GM19468 (cell line): ENCODE results near the gene GPD1L.
"Not testable (repeated sequence)": the region's sequence is repeated elsewhere in the genome, so short reads cannot be mapped to it uniquely, and the experiment has no call there.

Source experiments
- ATAC-seq: cut with Tn5 transposase; IDR thresholded peaks from one replicate; pipeline ENCODE4 v1.9.1; 2021; ENCODE audit warnings: mild to moderate bottlenecking, moderate library complexity, moderate number of reproducible peaks; ENCODE audit not compliant: unreplicated experiment; ENCODE audit errors: extremely low read depth

Gene GPD1L

DNA sequence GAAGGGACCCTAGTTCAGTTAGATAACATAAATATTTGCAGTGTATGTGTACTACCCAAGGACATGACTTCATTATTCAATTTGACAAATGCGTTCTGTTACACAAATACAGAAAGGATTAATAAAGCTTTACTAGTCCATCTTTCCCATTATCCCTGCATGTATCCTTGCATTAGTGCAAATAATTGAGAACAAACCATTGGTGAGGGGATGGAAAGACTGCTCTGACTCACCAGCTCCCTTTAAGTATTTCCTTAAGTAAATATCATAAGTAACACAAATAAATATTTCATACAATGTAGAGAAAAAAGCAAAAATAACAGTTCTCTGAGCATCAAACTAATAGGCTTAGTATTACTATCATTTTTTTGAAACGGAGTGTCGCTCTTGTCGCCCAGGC lies 1.9 kb upstream of the GPD1L start:
- ATAC-seq = no peak

DNA sequence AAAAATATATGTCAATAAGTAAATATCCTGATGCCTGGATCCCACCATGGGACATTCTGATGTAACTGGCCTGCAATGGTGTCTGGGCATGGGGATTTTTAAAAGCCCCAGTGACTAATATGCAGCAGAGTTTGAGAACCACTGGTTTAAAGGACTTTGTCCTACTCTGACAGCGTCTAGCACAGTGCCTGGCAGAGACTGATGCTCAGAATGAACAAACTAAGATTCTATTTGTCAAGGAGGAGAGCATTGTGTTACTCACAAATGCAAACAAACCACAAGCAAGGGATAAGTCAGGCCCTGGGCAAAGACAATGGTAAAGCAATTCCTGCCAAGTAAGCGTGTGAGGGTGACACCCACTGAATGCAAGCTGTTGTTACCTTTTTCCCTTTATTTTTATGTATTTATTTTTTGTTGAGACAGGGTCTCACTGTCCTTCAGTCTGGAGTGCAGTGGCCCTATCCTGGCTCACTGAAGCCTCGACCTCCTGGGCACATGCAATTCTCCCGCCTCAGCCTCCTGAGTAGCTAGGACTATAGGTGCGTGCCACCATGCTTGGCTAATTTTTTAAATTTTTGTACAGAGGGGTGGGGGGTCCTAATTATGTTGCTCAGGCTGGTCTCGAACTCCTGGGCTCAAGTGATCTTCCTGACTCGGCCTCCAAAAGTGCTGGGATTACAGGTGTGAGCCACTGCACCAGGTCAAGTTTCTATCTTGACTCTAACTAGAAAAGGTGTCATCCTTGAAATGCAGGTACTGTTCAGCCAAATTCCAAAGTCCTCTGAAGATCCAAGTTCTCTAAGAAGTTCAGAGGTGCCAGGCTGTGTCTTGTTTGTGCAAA lies 909 bp upstream of the GPD1L start:
- no peak for ATAC-seq

DNA sequence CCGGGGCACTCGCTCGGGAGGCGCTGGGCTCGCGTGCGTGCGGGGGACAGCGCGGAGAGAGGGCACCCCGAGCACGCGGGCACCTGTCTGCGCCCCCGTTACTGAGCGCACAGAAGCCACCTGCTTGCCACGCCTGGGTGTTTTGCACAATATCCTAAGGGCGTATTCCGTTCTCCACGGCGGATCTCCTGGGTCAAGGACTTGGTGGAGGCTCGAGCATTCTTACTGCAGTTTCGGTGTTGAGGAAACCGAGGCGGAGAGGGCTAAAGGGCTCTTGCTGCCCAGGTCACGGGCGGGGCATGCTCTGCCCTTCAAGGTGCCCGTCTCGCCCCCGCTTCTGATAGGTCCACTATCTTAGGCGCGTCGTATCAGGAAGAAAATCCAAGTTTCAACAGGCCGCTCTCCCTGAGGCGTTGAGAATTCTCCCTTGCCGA lies 526 bp downstream of the GPD1L start:
- ATAC-seq = no peak

DNA sequence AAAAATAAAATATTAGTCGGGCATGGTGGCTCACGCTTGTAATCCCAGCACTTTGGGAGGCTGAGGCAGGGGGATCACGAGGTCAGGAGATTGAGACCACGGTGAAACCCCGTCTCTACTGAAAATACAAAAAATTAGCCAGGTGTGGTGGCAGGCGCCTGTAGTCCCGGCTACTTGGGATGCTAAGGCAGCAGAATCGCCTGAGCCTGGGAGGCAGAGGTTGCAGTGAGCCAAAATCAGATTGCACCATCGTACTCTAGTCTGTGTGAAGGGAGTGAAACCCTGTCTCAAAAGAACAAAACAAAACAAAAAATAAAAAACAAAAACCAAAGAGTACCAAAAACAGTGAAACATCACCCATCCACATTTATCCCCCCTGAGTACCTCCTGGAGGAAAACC lies 1.8 kb downstream of the GPD1L start:
- not testable (repeated sequence) for ATAC-seq

DNA sequence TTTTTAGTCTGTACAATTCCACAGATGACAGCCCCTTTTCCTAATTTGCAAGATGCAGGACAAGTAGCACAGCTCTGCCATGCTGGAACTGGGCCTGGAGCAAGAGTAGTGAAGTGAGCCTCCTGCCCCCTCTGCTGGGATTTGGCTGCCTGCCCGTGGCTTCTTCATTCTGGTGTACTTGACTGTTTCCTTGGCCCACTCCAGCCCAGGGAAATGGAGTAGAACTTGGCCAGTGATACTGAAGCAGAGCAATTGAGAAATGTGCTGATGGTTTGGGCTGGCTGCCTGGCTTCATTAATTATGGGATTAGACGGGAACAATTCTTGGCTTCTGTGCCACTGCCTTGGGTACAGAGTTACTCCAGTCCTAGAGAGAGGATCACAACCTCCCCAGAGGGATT lies 2.8 kb downstream of the GPD1L start:
- ATAC-seq = no peak

DNA sequence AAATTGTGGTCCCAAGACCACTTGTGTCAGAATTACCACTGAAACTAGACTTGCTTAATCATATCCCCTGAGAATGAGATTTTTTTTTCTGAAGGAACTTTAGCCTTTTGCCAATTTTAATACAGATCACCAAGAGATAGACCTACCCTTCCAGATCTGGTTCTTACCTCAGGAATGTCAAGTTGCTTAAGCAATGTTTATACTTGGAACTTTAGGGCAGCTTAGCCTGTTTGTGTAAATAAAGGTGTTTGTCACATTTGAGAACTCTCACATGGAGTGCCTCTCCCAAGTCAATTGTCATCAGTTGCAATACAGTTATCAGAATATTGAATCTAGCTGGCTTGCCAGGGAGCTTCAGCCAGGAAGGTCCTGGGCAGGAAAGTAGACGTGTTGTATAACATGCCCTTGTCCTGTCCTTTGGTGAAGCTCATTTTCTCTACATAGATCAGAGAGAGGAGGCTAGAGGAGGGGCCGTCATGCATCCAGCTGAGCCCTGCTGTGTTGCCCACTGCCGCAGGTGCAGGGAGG lies 3.9 kb downstream of the GPD1L start:
- no peak for ATAC-seq

DNA sequence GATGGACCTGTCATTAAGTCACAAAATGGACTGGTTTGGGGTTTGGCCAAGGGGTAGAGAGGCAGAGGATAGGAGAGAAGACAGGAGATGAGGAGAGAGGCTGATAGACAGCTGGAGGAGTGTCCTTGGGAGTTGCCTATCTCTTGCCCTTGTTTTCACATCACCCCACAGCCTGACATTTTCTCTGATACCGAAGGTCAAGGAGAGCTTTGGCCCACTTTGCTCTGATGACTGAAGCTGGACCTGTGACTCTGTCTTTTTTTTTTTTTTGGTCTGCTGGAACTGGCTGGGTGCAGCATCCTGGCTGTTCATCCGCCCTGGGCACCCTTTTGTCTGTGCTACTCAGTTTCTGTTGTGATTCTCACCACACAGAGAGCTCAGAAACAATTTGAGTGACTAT lies 5.1 kb downstream of the GPD1L start:
- ATAC-seq = no peak

DNA sequence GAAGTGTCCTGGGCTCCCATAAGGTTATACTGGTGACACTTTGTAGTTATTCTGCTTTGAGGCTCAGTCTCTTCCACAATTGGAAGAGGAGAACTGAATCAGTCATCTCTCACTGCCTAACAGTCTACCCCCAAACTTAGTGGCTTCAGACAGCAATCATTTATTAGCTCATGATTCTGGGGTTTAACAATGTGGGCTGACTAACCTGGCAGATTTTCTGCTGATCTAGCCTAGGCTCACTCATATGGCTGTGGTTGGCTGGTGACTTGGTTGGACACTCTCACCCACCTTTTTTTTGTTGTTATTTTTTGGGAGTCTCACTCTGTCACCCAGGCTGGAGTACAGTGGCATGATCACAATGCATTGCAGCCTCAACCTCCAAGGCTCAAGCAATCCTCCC lies 7.1 kb downstream of the GPD1L start:
- no peak for ATAC-seq

DNA sequence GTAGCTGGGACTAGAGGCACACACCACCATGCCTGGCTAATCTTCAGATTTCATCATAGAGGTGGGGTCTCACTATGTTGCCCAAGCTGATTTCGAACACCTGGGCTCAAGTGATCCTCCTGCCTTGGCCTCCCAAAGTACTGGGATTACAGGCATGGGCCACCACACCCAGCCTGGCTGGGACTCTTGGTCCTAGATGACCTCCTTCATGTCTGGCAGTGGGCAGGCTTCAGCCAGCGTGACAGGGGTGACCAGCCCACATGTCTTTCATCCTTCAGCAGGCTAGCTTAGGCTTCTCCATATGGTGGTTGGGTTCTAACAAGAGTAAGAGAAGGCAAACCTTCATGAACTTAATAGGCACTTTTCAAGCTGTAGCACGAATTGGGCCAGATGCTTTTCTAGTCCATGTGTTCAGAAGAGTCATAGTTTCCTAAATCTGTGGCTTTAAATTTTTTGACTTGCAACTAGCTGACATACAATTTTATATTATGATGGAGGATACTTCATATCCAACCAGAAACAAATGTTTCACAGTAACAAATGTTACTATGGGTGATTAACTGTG lies 7.6 kb downstream of the GPD1L start:
- no peak for ATAC-seq

DNA sequence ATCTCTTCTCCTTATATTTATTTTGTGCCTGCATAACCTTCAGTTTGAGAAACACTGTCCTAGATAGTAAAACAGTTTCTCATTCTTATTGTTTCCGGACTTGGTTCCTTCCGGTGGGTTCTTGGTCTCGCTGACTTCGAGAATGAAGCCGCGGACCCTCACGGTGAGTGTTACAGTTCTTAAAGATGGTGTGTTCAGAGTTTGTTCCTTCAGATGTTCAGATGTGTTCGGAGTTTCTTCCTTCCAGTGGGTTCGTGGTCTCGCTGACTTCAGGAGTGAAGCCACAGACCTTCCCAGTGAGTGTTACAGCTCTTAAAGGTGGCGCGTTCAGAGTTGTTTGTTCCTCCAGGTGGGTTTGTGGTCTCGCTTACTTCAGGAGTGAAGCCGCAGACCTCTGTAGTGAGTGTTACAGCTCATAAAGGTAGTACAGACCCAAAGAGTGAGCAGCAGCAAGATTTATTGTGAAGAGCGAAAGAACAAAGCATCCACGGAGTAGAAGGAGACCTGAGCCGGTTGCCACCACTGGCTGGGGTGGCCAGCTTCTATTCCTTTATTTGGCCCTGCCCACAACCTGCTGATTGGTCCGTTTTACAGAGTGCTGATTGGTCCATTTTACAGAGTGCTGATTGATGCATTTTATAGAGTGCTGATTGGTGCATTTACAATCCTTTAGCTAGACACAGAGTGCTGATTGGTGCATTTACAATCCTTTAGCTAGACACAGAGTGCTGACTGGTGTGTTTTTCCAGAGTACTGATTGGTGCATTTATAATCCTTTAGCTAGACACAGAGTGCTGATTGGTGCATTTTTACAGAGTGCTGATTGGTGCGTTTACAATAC lies 8.3 kb downstream of the GPD1L start:
- not testable (repeated sequence) for ATAC-seq

DNA sequence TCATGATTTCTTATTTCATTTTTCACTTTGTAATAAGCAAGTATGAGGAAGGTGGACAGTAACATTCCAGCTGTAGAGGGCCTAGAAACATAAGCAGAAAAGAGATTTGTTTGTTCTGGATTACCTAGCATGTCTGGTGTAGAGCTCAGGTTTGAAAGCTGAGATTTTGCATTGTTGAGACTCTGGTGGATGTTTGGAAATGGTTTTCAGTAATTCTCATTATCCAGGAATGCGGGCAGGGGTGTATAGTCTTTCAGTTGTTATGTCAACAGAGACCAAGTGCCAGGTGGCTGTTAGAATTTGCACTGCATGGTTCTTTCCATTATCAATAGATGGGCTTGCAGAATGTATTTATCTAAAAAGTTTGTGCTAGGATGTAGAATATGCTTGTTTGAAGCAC lies 10.9 kb downstream of the GPD1L start:
- no peak for ATAC-seq

DNA sequence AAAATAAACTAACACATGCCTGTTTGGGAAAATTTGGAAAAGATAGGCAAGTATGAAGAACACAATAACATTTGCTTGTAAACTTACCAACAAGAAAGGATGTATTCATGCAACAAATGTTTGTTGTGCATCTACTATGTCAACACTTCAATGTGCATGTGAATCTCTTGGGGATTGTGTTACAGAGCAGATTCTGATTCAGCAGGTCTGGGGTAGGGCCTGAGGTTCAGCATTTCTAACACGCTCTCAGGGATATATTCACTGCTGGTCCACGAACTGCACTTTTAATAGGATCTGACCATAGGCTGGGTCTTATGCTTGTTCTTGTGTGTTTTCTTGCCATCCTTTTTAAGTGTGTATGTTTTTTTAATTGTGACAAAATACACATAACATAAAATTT lies 11.8 kb downstream of the GPD1L start:
- no peak for ATAC-seq

DNA sequence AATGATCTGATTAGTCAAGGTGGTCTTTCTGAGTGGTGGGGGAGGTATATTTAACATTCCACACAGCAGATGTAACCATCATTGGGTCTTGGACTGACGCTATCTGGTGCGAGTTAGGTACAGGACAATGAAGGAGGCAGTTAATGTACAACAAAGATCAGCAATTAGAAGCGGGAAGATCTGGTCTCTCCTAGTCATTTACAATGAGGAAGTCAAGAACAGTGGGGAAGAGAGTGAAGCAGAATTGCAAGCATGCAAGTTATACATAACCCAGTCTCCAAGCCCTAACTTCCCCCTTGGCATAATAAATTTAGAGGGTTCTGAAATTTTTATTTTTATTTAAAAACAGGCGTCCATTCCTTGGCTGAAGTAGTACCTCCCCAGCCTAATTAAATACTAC lies 14.1 kb downstream of the GPD1L start:
- ATAC-seq = no peak

DNA sequence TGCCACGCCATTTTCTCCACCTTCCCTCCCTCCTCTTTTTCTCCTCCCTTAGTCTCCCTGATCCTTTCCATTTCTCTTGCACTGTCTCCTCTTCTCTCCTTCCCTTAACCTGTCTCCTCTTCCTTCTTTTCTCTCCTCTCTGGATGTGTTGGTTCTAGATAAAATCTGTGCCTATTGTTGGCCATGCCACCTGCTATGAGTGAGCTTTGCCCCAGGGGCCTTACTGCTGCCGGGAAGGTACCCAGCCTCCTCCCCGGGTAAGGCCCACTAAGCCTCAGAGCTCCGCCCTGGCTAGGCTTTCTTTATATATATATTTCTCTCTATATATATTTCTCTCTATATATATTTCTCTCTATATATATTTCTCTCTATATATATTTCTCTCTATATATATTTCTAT lies 14.7 kb downstream of the GPD1L start:
- no peak for ATAC-seq

DNA sequence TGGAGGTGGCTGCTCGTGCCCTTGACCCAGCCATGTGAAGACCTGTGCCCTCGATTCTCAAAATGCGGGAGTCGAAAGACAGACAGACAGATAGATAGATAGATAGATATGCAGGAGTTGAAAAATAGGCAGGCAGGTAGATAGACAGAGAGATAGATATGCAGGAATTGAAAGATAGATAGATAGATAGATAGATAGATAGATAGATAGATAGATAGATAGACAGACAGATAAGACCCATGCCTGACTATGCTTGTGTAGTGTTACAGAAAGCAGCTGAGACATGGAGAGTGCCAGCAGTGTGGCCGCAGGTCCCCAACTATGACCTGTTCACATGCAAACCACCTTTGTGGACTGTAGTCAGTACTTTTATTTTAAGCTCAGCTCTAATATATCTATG lies 17.2 kb downstream of the GPD1L start:
- ATAC-seq = no peak

DNA sequence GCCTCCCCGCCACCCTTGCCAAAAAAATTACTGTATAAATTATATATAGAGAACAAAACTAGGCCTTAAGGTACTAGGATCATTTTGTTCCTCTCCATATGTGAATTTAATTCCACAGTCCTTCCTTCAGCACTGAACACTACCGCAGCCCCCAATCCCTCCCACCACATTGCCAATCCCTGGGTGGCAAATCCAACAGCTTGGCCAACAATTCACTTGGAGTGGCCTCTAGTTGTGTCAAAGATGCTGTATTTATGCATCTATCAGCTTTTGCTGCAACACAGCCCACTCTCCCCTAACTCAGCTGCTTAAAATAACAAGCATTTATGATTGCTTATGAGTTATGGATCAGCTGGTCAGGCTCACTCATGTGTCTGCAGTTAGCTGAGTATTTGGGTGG lies 18.6 kb downstream of the GPD1L start:
- ATAC-seq = no peak

DNA sequence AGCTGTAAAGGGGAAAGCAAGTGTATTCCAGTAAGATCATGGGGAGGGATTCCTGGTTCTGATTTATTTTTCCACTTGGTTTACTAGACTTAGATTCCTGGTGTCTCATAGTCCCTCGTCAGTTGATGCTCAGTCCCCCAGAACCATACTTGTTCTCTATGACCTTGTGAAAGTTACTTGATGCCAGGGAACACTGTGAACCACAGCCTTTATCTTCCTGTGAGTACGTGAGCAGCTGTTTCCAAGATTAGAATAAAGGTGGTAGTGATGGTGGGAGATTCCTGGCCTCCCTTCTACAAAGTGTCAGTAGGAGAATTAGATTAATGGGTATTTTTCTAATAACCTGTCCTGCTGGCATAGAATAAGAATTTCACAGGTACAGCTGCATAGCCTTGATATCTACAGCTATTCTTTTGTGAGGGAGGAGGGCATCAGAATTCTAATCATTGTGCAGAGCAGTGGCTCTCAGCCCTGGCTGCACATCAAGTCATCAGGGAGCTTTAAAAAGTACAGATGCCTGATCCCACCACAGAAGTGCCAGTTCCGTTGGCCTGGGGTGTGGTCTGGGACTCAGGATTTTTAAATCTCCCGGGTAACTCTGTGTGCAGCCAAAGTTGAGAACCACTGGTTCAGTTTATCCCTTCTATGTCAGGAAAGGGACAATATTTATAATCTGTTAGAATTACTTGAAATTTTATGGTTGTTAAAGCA lies 20.0 kb downstream of the GPD1L start:
- no peak for ATAC-seq

DNA sequence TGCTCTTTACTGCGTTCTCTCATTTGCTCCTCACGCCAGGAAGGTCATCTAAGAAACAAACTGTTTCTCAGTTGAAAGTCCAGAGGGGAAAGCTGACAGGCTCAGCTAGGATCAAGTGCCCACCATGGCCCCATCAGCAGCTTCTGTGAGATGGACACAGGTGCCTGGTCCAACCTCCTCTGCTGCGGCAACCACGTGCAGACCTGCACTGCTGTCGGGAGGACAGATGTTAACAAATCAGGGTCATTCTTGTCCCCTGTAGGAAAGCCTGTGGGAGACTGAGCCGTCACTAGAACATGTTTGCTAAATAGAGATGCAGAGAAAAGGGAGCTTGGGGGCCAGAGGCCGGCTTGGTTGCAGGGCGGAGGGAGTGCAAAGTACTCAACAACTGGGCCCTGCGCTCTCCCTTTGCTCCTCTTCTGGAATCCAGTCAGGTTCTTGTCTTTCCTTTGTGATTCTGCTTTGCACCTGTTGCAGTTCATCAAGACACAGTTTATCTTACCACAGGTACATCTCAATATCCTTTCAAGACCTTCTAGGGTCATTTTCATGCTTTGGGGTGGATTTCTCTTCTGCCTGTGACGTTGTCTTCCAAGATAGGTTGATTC lies 20.9 kb downstream of the GPD1L start:
- ATAC-seq = no peak

DNA sequence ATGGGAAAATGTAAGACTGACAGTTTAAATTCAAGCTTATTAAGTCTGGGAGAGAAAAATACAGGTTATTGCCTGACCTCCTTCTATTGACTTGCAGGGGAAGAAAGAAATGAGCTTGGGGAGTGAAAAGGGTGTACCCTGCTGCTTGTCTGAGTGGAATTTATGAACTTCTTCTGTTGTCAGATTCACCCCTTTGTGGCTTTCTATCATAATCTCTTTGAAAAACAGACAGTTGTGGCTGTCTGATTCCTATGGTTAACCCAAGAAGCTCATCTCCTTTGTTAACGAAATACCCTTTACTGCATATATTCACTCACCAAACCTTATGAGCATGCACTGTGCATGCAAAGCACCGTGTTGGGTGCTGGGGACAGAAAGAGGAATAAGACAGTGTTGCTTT lies 22.5 kb downstream of the GPD1L start:
- no peak for ATAC-seq

DNA sequence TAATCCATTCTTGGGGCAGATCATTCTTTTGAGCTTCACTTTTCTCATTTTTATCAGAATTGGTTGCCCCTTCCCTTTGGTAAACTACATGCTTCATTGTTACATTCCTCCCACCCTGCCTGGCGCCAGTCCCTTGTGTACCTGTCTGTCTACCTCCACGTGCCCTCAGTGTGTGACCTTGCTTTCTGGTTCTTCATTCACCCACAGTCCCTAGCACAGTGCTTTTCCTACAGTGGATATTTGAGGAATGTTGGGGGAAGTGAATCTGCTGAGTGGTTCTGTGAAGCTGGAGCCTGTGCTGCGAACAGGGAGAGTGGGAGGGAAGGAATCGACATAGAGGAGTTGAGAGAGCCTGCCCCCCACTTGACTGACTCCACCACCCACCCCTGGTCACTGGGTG lies 23.4 kb downstream of the GPD1L start:
- ATAC-seq = no peak
